Forelimb muscle (tissue), 1 donor: ENCODE results near the gene UBAC2. TPM values are rescaled to one million over a fixed set of nuclear protein-coding genes. Genes with fewer than 3 reads are reported as not detected.
A peak's percentile ranks its signal among the peaks of the same experiment; 100 is the strongest.

Experiments used
- DNase-seq: peaks from one replicate; pipeline ENCODE4 v3.0.0-alpha.2; 2013; ENCODE audit warnings: low read depth
- polyA plus RNA-seq: library from polyadenylated mRNA; unstranded; fragments of 120-200 nt; gene quantifications from one replicate; pipeline ENCODE4 v1.2.1, GENCODE V29; 2013; ENCODE audit not compliant: insufficient read length

UBAC2 gene
- polyA plus RNA-seq, 1 donor: 97.0 TPM

GRCh38 chr13:99414048-99414995 is 213.7 kb downstream of the UBAC2 start:
- no peak for DNase-seq

GRCh38 chr13:99415014-99415650 is 214.5 kb downstream of the UBAC2 start:
- DNase-seq: no peak

- DNase-seq: no peak
These were observed 215.2 kb downstream of the UBAC2 start for GRCh38 chr13:99415851-99416331.

DNA sequence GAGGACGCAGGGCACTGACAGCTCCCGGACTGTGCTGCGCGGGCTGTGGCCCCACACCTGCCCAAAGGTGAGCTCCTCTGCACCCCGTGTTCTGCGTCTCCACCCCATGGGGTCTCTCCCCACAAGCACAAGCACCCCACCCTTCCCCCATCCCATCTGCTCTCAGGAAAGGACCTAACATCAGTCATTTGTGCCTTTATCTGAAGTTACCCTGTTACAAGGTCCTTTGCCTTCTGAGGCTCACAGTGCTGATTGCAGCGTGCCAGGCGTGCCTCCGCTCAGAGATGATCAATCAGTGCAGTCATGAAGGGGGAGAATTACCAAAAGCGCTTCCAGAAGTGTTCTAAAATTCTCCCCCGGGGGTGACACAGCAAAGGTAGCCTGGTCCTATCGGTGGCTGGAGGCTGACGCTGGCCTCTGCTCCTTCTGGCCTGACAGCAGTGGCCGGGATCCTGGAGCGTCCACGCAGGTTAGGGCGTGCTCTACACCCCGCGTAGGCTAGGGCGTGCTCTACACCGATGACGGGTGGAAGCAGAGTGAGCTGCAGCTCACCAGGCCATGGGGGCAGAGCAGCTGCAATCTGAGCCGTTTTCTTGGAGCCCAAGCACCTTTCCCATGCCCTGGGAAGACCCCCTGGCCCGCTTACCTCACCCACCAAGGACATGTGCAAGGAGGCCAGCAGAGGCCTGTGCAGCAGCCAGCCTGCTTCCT is 215.9 kb downstream of the UBAC2 start:
- no peak for DNase-seq

GRCh38 chr13:99417201-99418102 is 216.8 kb downstream of the UBAC2 start:
- DNase-seq: no peak

- DNase-seq: no peak
These were observed 217.6 kb downstream of the UBAC2 start for GRCh38 chr13:99418103-99418842.

DNA sequence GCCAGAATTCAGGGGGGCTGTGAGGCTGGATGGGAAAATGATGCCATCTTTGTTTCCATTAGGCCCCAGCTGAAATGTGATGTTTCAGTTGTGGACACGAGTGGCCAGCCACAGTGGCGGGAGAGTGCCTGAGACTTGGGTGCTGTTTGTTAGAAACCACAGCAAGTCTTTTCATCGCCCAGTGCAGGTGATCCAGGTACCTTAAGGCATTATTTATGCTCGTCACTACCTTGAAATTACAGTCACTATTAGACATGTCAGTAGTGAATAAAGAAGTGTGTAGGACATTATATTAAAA is 218.1 kb downstream of the UBAC2 start:
- no peak for DNase-seq

GRCh38 chr13:99419591-99420243 is 219.1 kb downstream of the UBAC2 start:
- DNase-seq: no peak

GRCh38 chr13:99421271-99421670 is 220.6 kb downstream of the UBAC2 start:
- DNase-seq: no peak

GRCh38 chr13:99421758-99422585 is 221.3 kb downstream of the UBAC2 start:
- DNase-seq: no peak

- no peak for DNase-seq
These were observed 222.0 kb downstream of the UBAC2 start for GRCh38 chr13:99422586-99423220.

GRCh38 chr13:99425485-99426341 is 225.1 kb downstream of the UBAC2 start:
- DNase-seq: no peak

- no peak for DNase-seq
These were observed 225.8 kb downstream of the UBAC2 start for GRCh38 chr13:99426426-99426825.

DNA sequence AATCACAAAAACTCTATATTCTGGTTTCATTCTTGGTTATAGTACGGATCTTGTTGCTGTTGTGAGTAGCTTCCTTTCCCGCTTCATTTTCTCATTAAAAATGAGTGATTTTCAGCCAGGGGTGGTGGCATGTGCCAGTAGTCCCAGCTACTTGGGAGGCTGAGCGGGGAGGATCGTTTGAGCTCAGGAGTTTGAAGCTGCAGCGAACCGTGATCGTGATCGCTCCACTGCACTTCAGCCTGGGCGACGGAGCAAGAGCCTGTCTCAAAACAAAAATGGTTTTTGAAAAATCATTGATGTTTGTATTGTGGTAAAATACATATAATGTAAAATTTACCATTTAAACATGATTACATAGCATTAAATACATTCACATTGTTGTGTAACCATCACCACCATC is 229.0 kb downstream of the UBAC2 start:
- DNase-seq: no peak

DNA sequence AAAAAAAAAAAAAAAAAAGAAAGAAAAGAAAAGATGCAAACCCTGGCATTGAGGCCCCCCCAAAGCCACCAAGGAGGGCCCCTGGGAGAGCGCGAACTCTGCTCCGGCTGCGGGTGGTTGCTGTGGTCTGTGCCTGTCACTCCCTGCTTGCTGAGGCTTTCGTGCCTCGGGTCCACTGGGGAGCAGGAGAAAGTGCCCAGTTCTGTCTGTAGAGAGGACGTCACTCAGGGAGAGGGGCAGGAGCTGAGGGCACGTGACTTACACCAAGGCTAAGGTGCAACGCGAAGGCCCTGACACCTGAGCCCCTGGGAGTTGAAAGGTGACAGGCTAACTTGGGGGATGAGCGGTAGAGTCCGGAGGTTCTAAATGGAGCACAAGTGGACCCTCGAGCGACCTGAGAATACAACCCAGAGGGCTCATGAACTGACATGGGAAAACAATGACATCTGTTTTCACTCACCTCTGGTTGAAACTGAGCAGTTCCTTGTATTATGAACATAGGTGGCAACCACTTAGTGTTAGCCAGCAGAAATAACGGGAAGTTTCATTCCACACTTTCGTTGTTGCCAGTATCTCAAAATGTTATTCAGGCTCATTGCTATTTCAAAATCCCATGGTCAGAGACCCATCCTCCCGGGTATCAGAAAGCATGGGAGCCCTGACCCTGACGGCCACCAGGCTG is 231.4 kb downstream of the UBAC2 start:
- no peak for DNase-seq

- DNase-seq: peak; percentile 17
These were observed 232.2 kb downstream of the UBAC2 start for GRCh38 chr13:99432609-99433542.
